ENCODE data around the gene PER1. TPM values are rescaled to one million over a fixed set of nuclear protein-coding genes. Genes with fewer than 3 reads are reported as not detected.

The PER1 gene
- total and polyA plus RNA-seq, 10 of the 15 experiments (the other 5 are each of a cell fraction or from before 2014, with no cell fraction given), result 0.02 to 25.1 (median 5.4) TPM

DNA sequence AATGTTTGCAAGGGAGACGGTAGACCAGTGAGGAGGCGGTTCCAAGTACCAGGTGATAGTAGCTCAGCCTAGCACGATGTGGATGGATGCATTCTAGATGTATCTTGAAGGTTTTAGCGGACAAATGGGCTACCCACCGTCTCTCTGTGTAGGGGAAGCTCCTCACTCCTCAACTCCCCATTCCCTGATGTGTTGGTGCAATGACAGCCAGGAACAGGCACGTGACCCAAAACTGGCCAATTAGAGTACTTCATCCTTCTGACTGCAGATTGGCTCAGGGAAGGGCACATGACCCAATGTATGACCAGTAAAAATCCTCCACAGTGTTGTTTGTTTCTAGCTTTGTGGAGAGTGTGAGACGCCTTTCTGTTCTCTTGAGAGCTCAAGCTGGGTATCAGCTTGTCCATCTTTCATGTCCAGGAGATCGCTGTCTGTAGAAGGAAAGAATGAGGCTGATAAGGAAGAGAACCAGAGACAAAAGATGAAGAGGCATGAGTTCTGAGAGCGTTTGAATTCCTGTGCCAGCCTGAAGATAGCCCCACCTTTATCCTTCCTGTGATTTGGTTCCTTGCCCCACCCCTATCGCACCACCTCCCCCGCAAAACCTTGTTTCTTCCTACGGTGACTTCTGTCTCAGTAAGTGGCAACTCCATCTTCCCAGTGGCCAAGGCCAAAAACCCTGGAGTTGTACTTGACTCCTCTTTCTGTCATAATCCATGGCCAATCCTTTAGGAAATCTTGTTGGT is 40.0 kb upstream of the PER1 start (continued):
- TF ChIP-seq TAF1 (IDR thresholded peaks at IDR 0.05; ENCODE audit: borderline replicate concordance, low read depth, low read length) (peak; percentile 61; the same call in 1 of the 2 replicates), SREBF2 (IDR thresholded peaks at IDR 0.05; ENCODE audit: low read length) (no peak), NR2C2 (IDR thresholded peaks at IDR 0.05; ENCODE audit: borderline replicate concordance, control insufficient read depth, insufficient read length, low read depth) (no peak), TBL1XR1 (IDR thresholded peaks at IDR 0.05; ENCODE audit: low read depth, low read length) (no peak), KLF5 (IDR thresholded peaks at IDR 0.05; ENCODE audit: partially characterized antibody) (no peak), TCF3 (IDR thresholded peaks at IDR 0.05; ENCODE audit: borderline replicate concordance, insufficient read depth, low read depth, low read length) (no peak), JUND (IDR thresholded peaks at IDR 0.05; ENCODE audit: low read depth, low read length) (no peak), EP300 (IDR thresholded peaks at IDR 0.05; ENCODE audit: borderline replicate concordance in 1 of 2, control insufficient read depth in 1 of 2, low read depth in 2 of 2, low read length in 2 of 2) (no peak), POU2F2 (IDR thresholded peaks at IDR 0.05; ENCODE audit: borderline replicate concordance, low read depth, low read length) (0 out of 3 replicates have a peak, but pooled peaks have one; percentile 22), SIN3A (IDR thresholded peaks at IDR 0.05; ENCODE audit: low read depth, low read length) (no peak), PBX3 (IDR thresholded peaks at IDR 0.05; ENCODE audit: insufficient replicate concordance, low read depth, low read length) (no peak), PAX8 (IDR thresholded peaks at IDR 0.05) (no peak), ETV6 (conservative IDR thresholded peaks at IDR 0.05 in 1 of 2, IDR thresholded peaks at IDR 0.05 in 1 of 2; ENCODE audit: borderline replicate concordance in 1 of 2, low read depth in 1 of 2) (no peak), MAX (IDR thresholded peaks at IDR 0.05; ENCODE audit: low read depth, low read length) (peak; percentile 88), RAD21 (IDR thresholded peaks at IDR 0.05; ENCODE audit: insufficient read depth, low read depth, low read length) (no peak), CREB1 (IDR thresholded peaks at IDR 0.05; ENCODE audit: low read depth) (no peak), STAT3 (IDR thresholded peaks at IDR 0.05; ENCODE audit: low read depth, low read length) (no peak), MEF2B (IDR thresholded peaks at IDR 0.05; ENCODE audit: partially characterized antibody, poor library complexity, severe bottlenecking) (no peak), NFXL1 (IDR thresholded peaks at IDR 0.05; ENCODE audit: borderline replicate concordance) (no peak), EZH2 (IDR thresholded peaks at IDR 0.05; ENCODE audit: borderline replicate concordance, control insufficient read depth, low read depth, low read length) (no peak), ZNF24 (IDR thresholded peaks at IDR 0.05) (no peak), KAT2A (conservative IDR thresholded peaks at IDR 0.05; ENCODE audit: control insufficient read depth, low read depth, low read length) (no peak), BMI1 (IDR thresholded peaks at IDR 0.05; ENCODE audit: borderline replicate concordance) (no peak), STAT1 (conservative IDR thresholded peaks at IDR 0.05) (no peak), ZNF274 (IDR thresholded peaks at IDR 0.05; ENCODE audit: insufficient read depth, insufficient read length) (no peak), RB1 (IDR thresholded peaks at IDR 0.05; ENCODE audit: borderline replicate concordance) (peak; percentile 39; the same call in 1 of the 2 replicates), DPF2 (IDR thresholded peaks at IDR 0.05) (no peak)
- TF ChIP-seq, protein P1, sequence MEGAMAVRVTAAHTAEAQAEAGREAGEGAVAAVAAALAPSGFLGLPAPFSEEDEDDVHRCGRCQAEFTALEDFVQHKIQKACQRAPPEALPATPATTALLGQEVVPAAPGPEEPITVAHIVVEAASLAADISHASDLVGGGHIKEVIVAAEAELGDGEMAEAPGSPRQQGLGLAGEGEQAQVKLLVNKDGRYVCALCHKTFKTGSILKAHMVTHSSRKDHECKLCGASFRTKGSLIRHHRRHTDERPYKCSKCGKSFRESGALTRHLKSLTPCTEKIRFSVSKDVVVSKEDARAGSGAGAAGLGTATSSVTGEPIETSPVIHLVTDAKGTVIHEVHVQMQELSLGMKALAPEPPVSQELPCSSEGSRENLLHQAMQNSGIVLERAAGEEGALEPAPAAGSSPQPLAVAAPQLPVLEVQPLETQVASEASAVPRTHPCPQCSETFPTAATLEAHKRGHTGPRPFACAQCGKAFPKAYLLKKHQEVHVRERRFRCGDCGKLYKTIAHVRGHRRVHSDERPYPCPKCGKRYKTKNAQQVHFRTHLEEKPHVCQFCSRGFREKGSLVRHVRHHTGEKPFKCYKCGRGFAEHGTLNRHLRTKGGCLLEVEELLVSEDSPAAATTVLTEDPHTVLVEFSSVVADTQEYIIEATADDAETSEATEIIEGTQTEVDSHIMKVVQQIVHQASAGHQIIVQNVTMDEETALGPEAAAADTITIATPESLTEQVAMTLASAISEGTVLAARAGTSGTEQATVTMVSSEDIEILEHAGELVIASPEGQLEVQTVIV (IDR thresholded peaks at IDR 0.05; ENCODE audit: borderline replicate concordance, partially characterized antibody), result no peak
